HG02884 (cell line): ENCODE results near the gene DHCR7.

ENCODE experiments used
- ATAC-seq: cut with Tn5 transposase; IDR thresholded peaks from one replicate; pipeline ENCODE4 v1.9.1; 2021; ENCODE audit warnings: mild to moderate bottlenecking, moderate library complexity; ENCODE audit not compliant: unreplicated experiment

Gene DHCR7

GRCh38 chr11:71481101-71481960, 33.1 kb upstream of the DHCR7 start:
- no peak for ATAC-seq

- no peak for ATAC-seq
These were observed 30.3 kb upstream of the DHCR7 start for GRCh38 chr11:71478528-71478840.

GRCh38 chr11:71477641-71478527, 29.7 kb upstream of the DHCR7 start:
- no peak for ATAC-seq

- no peak for ATAC-seq
These were observed 28.9 kb upstream of the DHCR7 start for GRCh38 chr11:71476926-71477640.

- ATAC-seq: no peak
These were observed 27.8 kb upstream of the DHCR7 start for GRCh38 chr11:71476031-71476430.

- ATAC-seq: no peak
These were observed 26.7 kb upstream of the DHCR7 start for GRCh38 chr11:71474771-71475483.

GRCh38 chr11:71474141-71474770, 26.1 kb upstream of the DHCR7 start:
- no peak for ATAC-seq

- no peak for ATAC-seq
These were observed 25.5 kb upstream of the DHCR7 start for GRCh38 chr11:71473793-71474080.

- no peak for ATAC-seq
These were observed 25.0 kb upstream of the DHCR7 start for GRCh38 chr11:71472941-71473792.

GRCh38 chr11:71472357-71472885, 24.2 kb upstream of the DHCR7 start:
- ATAC-seq: no peak

GRCh38 chr11:71470946-71471345, 22.8 kb upstream of the DHCR7 start:
- ATAC-seq: no peak

GRCh38 chr11:71467164-71467563, 19.0 kb upstream of the DHCR7 start:
- no peak for ATAC-seq

GRCh38 chr11:71466358-71466757, 18.2 kb upstream of the DHCR7 start:
- no peak for ATAC-seq

- ATAC-seq: no peak
These were observed 16.9 kb upstream of the DHCR7 start for GRCh38 chr11:71465054-71465453.

- ATAC-seq: no peak
These were observed 15.4 kb upstream of the DHCR7 start for GRCh38 chr11:71463331-71464211.

- ATAC-seq: no peak
These were observed 14.5 kb upstream of the DHCR7 start for GRCh38 chr11:71462726-71463125.

GRCh38 chr11:71461696-71462095, 13.5 kb upstream of the DHCR7 start:
- ATAC-seq: no peak

- no peak for ATAC-seq
These were observed 11.7 kb upstream of the DHCR7 start for GRCh38 chr11:71459767-71460320.
